Lower leg skin (tissue), 4 donors: ENCODE results near the gene HLA-DQB1. TPM values are rescaled to one million over a fixed set of nuclear protein-coding genes. Genes with fewer than 3 reads are reported as not detected.
"Not testable (repeated sequence)": the region's sequence is repeated elsewhere in the genome, so short reads cannot be mapped to it uniquely, and the experiment has no call there.

Experiments used
- DNase-seq, 2 donors: peaks; one replicate each; pipeline ENCODE4 v3.0.0-alpha.2; 2019; ENCODE audit warnings: low spot score in 2 of 2
- H3K4me3 ChIP-seq: fragments of 200-600 bp; sonication (generic); 2 replicates; pipeline ENCODE4 v1.5.1; 2017; ENCODE audit warnings: mild to moderate bottlenecking, low read depth; ENCODE audit not compliant: poor library complexity, severe bottlenecking
- POLR2A ChIP-seq, 2 donors: fragments of 450-650 bp; IDR thresholded peaks; one replicate each; pipeline ENCODE4 v1.6.1; 2016 to 2017; ENCODE audit warnings: antibody characterized with exemption in 2 of 2, mild to moderate bottlenecking in 1 of 2, moderate library complexity in 1 of 2
- WGBS, 2 donors: methylation state at CpG; one replicate each; pipeline ENCODE4 v1.1.5; 2018; 5-methylcytosine and 5-hydroxymethylcytosine counted together
- intact Hi-C: fragments of 100-400 bp; cut with DNase I; formaldehyde crosslinking; loops from one replicate; pipeline ENCODE4 v1.15.0; 2023; ENCODE audit warnings: low total_unique reads
- total RNA-seq, 4 donors: library from RNA; depleted of rRNA; stranded (reverse); fragments of >200 nt; gene quantifications; one replicate each; pipeline ENCODE4 v1.1.0, GENCODE V29; 2016
- TF ChIP-seq, protein P1 (sequence below), 3 donors: fragments of 450-650 bp; IDR thresholded peaks; one replicate each; pipeline ENCODE4 v1.5.1; 2016; ENCODE audit warnings: antibody characterized with exemption in 3 of 3, mild to moderate bottlenecking in 3 of 3, moderate library complexity in 2 of 3

HLA-DQB1 gene
- total RNA-seq = 10 to 100 TPM in 1 of 4 donors, 1 to 10 TPM in 2, under 1 TPM in 1; 0.44 to 11.3 (median 4.4) TPM

DNA sequence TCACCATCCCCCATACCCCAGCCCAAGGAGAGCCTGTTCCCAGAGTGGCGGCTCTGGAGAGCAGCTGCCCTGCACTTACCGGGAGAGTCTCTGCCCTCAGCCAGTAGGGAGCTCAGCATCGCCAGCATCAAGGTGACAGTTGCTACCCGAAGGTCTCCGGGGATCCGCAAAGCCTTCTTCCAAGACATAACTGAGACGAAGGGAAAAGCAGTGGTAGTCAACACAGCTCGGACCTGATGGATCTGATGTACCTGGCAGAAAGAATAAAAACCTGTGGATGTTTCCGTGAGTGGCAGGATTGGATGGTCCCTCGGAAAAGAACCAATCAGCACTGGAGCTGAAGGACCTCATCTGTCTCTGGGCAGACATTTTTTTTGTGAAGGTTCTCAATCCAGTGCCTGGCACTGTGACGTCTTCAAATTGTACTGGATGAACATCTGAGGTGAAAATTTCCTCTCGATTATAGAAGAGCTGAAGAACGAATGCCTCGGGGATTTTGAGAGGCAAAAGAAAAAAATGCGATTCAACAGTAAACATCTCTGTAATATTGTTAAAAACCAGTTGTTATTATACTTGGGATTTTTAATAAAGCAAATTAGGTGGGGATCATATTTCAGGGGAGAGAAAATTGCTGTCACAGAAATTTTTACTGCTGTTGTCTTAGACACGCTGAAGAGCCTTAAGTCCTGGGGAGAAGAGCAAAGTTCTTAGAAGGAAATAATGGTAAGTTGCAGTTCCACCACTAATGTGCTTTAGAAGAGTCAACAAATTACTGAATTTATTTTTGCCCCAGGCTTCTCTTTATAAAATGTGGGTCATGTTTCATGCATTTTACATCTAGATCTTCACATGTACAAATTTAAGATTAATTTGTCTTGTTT, at the start of gene HLA-DQB1:
Gene HLA-DQB1 (minus strand): TSS at position 238 of the 881 bp plus-strand sequence. CDS start 50 bp downstream, at position 188.
- H3K4me3 ChIP-seq = no peak within 1 kb of the TSS
- 12 to 19% methylated on average over 16 of the region's 16 CpGs for WGBS, 2 donors
- no peak for TF ChIP-seq POLR2A (IDR thresholded peaks at IDR 0.05)
- TF ChIP-seq, protein P1, sequence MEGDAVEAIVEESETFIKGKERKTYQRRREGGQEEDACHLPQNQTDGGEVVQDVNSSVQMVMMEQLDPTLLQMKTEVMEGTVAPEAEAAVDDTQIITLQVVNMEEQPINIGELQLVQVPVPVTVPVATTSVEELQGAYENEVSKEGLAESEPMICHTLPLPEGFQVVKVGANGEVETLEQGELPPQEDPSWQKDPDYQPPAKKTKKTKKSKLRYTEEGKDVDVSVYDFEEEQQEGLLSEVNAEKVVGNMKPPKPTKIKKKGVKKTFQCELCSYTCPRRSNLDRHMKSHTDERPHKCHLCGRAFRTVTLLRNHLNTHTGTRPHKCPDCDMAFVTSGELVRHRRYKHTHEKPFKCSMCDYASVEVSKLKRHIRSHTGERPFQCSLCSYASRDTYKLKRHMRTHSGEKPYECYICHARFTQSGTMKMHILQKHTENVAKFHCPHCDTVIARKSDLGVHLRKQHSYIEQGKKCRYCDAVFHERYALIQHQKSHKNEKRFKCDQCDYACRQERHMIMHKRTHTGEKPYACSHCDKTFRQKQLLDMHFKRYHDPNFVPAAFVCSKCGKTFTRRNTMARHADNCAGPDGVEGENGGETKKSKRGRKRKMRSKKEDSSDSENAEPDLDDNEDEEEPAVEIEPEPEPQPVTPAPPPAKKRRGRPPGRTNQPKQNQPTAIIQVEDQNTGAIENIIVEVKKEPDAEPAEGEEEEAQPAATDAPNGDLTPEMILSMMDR (IDR thresholded peaks at IDR 0.05) = no peak
- peak in 1 of 2 donors; percentile 19 for DNase-seq
- intact Hi-C loops = no loop called here

DNA sequence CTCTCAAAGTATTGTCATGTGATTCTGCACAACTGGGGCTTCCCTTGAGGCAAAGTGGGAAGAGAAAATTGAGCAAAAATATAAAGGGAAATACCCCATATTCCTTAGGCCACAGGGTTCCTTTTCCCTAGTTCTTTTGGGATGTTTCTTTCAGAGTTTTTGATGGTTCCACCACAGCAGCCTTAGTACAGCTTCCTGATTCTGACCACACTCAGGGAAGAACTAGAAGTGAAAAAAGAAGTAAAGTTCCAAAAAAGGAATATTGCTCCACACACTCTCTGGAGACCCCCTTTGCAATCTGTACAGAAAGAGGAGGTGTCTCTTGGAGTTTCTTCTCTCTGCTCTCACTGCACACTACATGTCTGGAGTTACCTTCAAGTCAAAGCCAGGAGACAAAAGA, 46.8 kb upstream of the HLA-DQB1 start:
- TF ChIP-seq, protein P1 (IDR thresholded peaks at IDR 0.05) = no peak
- no peak for TF ChIP-seq POLR2A (IDR thresholded peaks at IDR 0.05)
- intact Hi-C loops = no loop called here
- DNase-seq = no peak
- H3K4me3 ChIP-seq = no peak overlapping the region

DNA sequence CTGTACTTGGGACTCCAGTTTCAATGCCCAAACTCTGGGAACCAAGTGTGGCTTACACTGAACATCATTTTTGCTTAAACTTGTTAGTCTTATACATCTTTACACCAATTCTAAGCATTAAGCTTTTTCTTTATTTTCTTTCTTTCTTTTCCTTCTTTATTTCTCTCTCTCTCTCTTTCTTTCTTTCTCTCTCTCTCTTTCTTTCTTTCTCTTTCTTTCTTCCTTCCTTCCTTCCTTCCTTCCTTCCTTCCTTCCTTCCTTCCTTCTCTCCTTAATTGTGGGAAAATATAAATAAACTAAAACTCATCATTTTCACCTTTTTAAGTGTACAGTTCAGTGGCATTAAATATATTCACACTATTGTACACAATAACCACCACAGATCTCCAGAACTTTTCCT, 43.2 kb upstream of the HLA-DQB1 start:
- no peak for DNase-seq
- intact Hi-C loops = loop anchor here (10.0 kb wide), 1 partner anchor 285 kb away; no protein-coding TSS in a partner anchor
- TF ChIP-seq, protein P1 (IDR thresholded peaks at IDR 0.05) = no peak
- TF ChIP-seq POLR2A (IDR thresholded peaks at IDR 0.05) = no peak
- no peak overlapping the region for H3K4me3 ChIP-seq

DNA sequence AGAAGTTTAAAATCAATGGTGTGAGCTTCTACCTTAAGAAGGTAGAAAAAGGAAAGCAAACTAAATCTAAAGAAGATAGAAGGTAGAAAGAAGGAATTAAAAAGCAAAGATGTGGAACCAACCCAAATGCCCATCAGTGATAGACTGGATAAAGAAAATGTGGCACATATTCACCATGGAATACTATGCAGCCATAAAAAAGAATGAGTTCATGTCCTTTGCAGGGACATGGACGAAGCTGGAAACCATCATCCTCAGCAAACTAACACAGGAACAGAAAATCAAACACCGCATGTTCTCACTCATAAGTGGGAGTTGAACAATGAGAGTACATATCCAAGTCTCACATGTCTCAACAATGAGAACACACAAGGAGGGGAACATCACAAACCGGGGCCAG, 38.7 kb upstream of the HLA-DQB1 start:
- WGBS, 2 donors = 60 to 66% methylated on average over 3 of the region's 3 CpGs
- not testable (repeated sequence) for H3K4me3 ChIP-seq, DNase-seq
- intact Hi-C loops = loop anchor here (10.0 kb wide), 1 partner anchor 280 kb away; no protein-coding TSS in a partner anchor

DNA sequence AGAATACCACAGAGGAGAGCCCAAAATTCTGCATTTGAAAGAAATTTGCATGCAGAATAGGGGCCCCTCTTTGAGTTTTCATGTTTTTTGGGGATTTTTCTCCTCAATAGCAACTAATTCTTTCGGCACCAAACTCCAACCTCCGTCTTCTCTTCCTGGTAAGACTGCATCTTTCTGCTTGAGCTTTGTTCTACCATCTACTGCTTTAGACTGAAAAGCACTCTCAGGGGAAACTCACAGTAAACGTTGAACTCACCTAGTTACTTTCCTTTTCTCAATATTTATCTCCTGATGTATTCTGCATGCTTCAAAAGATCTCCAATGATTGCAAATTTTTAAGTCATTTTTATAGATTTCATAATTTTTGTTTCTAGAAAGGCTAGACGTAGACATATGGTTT, 36.9 kb upstream of the HLA-DQB1 start:
- TF ChIP-seq, protein P1 (IDR thresholded peaks at IDR 0.05) = no peak
- no peak for TF ChIP-seq POLR2A (IDR thresholded peaks at IDR 0.05)
- WGBS, 2 donors = 31 to 58% methylated on average over 4 of the region's 4 CpGs
- intact Hi-C loops = loop anchor here (10.0 kb wide), 1 partner anchor 279 kb away; no protein-coding TSS in a partner anchor

DNA sequence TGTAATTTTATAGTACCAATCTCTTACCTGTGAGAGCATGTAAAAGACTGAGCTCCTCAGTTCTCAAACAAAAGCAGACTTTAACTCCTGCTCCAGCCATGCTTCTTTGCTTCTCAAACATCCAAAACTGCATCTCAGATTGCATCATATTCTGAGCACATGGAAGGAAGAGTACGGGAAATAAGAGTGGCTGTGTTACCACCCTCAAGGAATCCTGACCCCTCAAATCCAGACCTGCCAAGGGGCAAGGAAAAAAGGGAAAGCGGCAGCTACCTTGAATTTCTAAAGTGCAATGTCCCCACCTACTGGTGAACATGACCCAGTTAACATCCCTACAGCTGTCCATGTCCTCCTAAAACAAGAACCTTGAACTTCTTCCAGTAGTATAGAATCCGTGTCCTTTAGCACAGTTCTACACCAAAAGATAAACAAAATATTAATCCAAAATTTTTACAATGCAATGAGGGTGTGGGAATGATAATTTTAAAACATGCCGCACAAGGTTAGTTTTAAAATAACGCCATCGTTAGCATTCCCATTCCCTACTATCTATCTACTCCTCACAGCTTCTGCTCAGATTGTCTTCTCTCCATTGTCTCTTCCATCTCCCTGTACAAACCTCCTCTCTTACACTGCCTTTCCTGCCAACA, 34.1 kb upstream of the HLA-DQB1 start:
- DNase-seq = peak in 1 of 2 donors; percentile 17
- no peak overlapping the region for H3K4me3 ChIP-seq
- intact Hi-C loops = loop anchor here (10.0 kb wide), 1 partner anchor 276 kb away; no protein-coding TSS in a partner anchor
- 9 to 23% methylated on average over 6 of the region's 6 CpGs for WGBS, 2 donors
- TF ChIP-seq, protein P1 (IDR thresholded peaks at IDR 0.05) = no peak
- TF ChIP-seq POLR2A (IDR thresholded peaks at IDR 0.05) = no peak

More for the DNA sequence above, 36.9 kb upstream of the HLA-DQB1 start:
- no peak overlapping the region for H3K4me3 ChIP-seq
- no peak for DNase-seq
